Cerebellar nuclear complex (tissue), 1 donor: ENCODE data around the gene GRM8.

Experiments
- DNase-seq, 2 experiments: peaks; one replicate each; lab custom pipeline; 2025; lab: John Stamatoyannopoulos, UW

The GRM8 gene

GRCh38 chr7:126524967-126525366 lies 727.8 kb downstream of the GRM8 start:
- DNase-seq = no peak

- DNase-seq = no peak
These were observed 741.7 kb downstream of the GRM8 start for GRCh38 chr7:126511046-126511445.

- DNase-seq = no peak
These were observed 751.1 kb downstream of the GRM8 start for GRCh38 chr7:126501617-126502016.

GRCh38 chr7:126499481-126499880 lies 753.3 kb downstream of the GRM8 start:
- DNase-seq = no peak

- DNase-seq = no peak
These were observed 757.0 kb downstream of the GRM8 start for GRCh38 chr7:126495733-126496132.

GRCh38 chr7:126495001-126495400 lies 757.7 kb downstream of the GRM8 start:
- no peak for DNase-seq

- DNase-seq = no peak
These were observed 758.9 kb downstream of the GRM8 start for GRCh38 chr7:126493801-126494200.

- DNase-seq = no peak
These were observed 762.9 kb downstream of the GRM8 start for GRCh38 chr7:126489874-126490273.

- no peak for DNase-seq
These were observed 764.9 kb downstream of the GRM8 start for GRCh38 chr7:126487728-126488442.

- no peak for DNase-seq
These were observed 765.9 kb downstream of the GRM8 start for GRCh38 chr7:126486806-126487205.

GRCh38 chr7:126485791-126486190 lies 767.0 kb downstream of the GRM8 start:
- DNase-seq = no peak

- DNase-seq = no peak
These were observed 768.8 kb downstream of the GRM8 start for GRCh38 chr7:126483972-126484371.

- no peak for DNase-seq
These were observed 779.9 kb downstream of the GRM8 start for GRCh38 chr7:126472825-126473224.

- no peak for DNase-seq
These were observed 790.3 kb downstream of the GRM8 start for GRCh38 chr7:126462405-126462804.

GRCh38 chr7:126460664-126461063 lies 792.1 kb downstream of the GRM8 start:
- no peak for DNase-seq

- DNase-seq = no peak
These were observed 799.6 kb downstream of the GRM8 start for GRCh38 chr7:126453104-126453503.

GRCh38 chr7:126450269-126450671 lies 802.5 kb downstream of the GRM8 start:
- no peak for DNase-seq

- DNase-seq = no peak
These were observed 803.0 kb downstream of the GRM8 start for GRCh38 chr7:126449611-126450268.

- no peak for DNase-seq
These were observed 804.8 kb downstream of the GRM8 start for GRCh38 chr7:126447984-126448383.

GRCh38 chr7:126445991-126446390 lies 806.8 kb downstream of the GRM8 start:
- no peak for DNase-seq

- DNase-seq = no peak
These were observed 808.8 kb downstream of the GRM8 start for GRCh38 chr7:126443951-126444350.

GRCh38 chr7:126442908-126443307 lies 809.8 kb downstream of the GRM8 start:
- no peak for DNase-seq

- DNase-seq = no peak
These were observed 811.0 kb downstream of the GRM8 start for GRCh38 chr7:126441745-126442144.

GRCh38 chr7:126440542-126440941 lies 812.2 kb downstream of the GRM8 start:
- DNase-seq = no peak
